Measurements from ENCODE around the gene COBLL1. TPM values are rescaled to one million over a fixed set of nuclear protein-coding genes. Genes with fewer than 3 reads are reported as not detected.

COBLL1 gene
- total RNA-seq, 1 experiment from 2014 or later: 8.3 TPM

- DNase-seq (ENCODE audit: low read depth): no peak
Observed at GRCh38 chr2:164688896-164689419, 152.7 kb downstream of the COBLL1 start.

- DNase-seq (ENCODE audit: low read depth): no peak
Observed at GRCh38 chr2:164681009-164681408, 160.6 kb downstream of the COBLL1 start.

- DNase-seq (ENCODE audit: low read depth): no peak
Observed at GRCh38 chr2:164678631-164679149, 162.9 kb downstream of the COBLL1 start.

- no peak for DNase-seq (ENCODE audit: low read depth)
Observed at GRCh38 chr2:164677733-164678132, 163.9 kb downstream of the COBLL1 start.

GRCh38 chr2:164677271-164677670 is 164.4 kb downstream of the COBLL1 start:
- DNase-seq (ENCODE audit: low read depth): no peak

GRCh38 chr2:164675687-164676086 is 165.9 kb downstream of the COBLL1 start:
- no peak for DNase-seq (ENCODE audit: low read depth)

GRCh38 chr2:164675027-164675426 is 166.6 kb downstream of the COBLL1 start:
- DNase-seq (ENCODE audit: low read depth): no peak

GRCh38 chr2:164671664-164672396 is 169.8 kb downstream of the COBLL1 start:
- DNase-seq (ENCODE audit: low read depth): no peak

GRCh38 chr2:164669291-164669690 is 172.3 kb downstream of the COBLL1 start:
- DNase-seq (ENCODE audit: low read depth): no peak

- DNase-seq (ENCODE audit: low read depth): no peak
Observed at GRCh38 chr2:164667566-164667965, 174.1 kb downstream of the COBLL1 start.

GRCh38 chr2:164664070-164664469 is 177.6 kb downstream of the COBLL1 start:
- no peak for DNase-seq (ENCODE audit: low read depth)

GRCh38 chr2:164662868-164663631 is 178.6 kb downstream of the COBLL1 start:
- no peak for DNase-seq (ENCODE audit: low read depth)

- no peak for DNase-seq (ENCODE audit: low read depth)
Observed at GRCh38 chr2:164662066-164662465, 179.6 kb downstream of the COBLL1 start.

- DNase-seq (ENCODE audit: low read depth): no peak
Observed at GRCh38 chr2:164661349-164661748, 180.3 kb downstream of the COBLL1 start.

- peak; percentile 86 for DNase-seq (ENCODE audit: low read depth)
Observed at GRCh38 chr2:164657129-164657528, 184.5 kb downstream of the COBLL1 start.

- DNase-seq (ENCODE audit: low read depth): peak; percentile 42
Observed at GRCh38 chr2:164655750-164656149, 185.9 kb downstream of the COBLL1 start.

GRCh38 chr2:164655336-164655735 is 186.3 kb downstream of the COBLL1 start:
- peak; percentile 29 for DNase-seq (ENCODE audit: low read depth)

- no peak for DNase-seq (ENCODE audit: low read depth)
Observed at GRCh38 chr2:164651361-164651760, 190.3 kb downstream of the COBLL1 start.

GRCh38 chr2:164644036-164644700 is 197.5 kb downstream of the COBLL1 start:
- no peak for DNase-seq (ENCODE audit: low read depth)

GRCh38 chr2:164642946-164643555 is 198.6 kb downstream of the COBLL1 start:
- no peak for DNase-seq (ENCODE audit: low read depth)

- no peak for DNase-seq (ENCODE audit: low read depth)
Observed at GRCh38 chr2:164642268-164642667, 199.4 kb downstream of the COBLL1 start.
